Cortex of kidney (tissue), 1 donor: Measurements from ENCODE around the gene ACVRL1.

ENCODE experiments used
- DNase-seq: peaks from one replicate; lab custom pipeline; 2025; lab: John Stamatoyannopoulos, UW

The ACVRL1 gene

GRCh38 chr12:51917041-51917590, 9.8 kb downstream of the ACVRL1 start:
- DNase-seq = no peak

DNA sequence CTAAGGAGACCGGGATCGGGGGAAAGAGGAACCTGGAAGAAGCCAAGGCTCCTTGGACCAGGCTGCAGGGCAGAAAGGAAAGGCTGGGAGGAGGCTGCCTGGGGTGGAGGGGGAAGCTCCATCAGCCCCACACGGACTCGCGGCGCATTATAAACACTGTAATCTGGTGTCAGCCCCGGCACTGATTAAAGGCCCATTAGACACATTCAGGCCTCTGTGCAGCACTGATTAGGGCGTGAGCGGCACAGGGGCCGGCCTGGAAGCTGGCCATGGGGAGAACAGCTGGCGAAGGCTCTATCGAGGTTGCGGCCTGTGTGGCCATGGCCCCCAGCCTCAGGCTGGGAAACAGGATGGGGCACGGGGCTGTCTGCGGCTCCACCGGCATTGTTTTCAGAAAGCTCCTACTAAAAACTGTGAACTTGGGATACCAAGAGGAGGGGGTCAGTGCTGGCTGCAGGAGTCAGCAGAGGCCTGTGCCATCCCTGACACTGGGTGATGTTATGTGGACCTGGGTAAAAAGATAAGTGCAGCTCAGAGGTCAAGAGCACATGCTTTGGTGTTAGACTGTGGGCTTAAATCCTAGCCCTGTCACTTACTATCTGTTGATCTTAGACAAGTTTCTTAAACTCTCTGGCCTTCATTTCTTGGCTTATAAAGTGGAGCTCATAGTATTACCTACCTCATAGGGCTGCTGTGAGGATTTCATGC, 10.6 kb downstream of the ACVRL1 start:
- DNase-seq = no peak

- DNase-seq = no peak
Observed at GRCh38 chr12:51920046-51920445, 12.7 kb downstream of the ACVRL1 start.

GRCh38 chr12:51921017-51921725, 13.9 kb downstream of the ACVRL1 start:
- DNase-seq = no peak

GRCh38 chr12:51922146-51922545, 14.8 kb downstream of the ACVRL1 start:
- no peak for DNase-seq

- DNase-seq = no peak
Observed at GRCh38 chr12:51922762-51923505, 15.6 kb downstream of the ACVRL1 start.

- DNase-seq = no peak
Observed at GRCh38 chr12:51923506-51924365, 16.4 kb downstream of the ACVRL1 start.

DNA sequence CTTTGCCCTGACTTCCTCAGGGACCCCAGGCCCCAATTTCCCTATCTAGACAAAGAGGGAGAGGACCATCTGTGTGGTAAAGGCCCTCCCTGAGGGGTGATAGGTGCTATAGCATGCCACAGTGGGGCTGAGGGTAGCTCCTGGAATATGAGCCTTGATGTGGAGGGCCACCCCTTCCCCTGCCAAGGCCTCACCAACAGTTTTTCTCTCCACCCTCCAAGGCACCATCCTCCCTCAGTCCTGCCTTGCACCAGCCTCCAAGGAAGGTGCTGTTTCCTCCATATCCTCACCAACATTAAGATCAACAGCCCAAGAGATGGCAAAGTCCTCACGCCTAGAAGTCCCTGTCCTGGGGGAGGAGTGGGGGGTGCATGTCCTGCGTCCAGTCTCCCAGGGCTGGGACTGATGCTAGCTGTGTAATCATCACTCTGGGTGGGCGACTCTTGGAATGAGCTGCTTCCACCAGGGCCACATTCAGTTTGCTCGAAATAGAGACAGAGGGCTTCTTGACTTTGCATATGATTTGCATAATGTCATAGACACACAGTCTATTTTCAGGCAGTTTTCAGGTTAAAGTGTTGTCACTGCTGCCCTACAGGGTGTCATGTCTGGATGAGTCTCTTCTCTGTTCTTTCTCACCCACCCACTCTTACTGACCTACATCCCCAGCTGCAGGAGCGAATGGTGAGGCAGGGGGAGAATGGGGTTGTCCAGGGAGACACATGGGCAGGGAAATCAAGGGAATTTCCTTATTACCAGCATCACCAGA, 17.4 kb downstream of the ACVRL1 start:
- DNase-seq = no peak

GRCh38 chr12:51925346-51926063, 18.2 kb downstream of the ACVRL1 start:
- no peak for DNase-seq

DNA sequence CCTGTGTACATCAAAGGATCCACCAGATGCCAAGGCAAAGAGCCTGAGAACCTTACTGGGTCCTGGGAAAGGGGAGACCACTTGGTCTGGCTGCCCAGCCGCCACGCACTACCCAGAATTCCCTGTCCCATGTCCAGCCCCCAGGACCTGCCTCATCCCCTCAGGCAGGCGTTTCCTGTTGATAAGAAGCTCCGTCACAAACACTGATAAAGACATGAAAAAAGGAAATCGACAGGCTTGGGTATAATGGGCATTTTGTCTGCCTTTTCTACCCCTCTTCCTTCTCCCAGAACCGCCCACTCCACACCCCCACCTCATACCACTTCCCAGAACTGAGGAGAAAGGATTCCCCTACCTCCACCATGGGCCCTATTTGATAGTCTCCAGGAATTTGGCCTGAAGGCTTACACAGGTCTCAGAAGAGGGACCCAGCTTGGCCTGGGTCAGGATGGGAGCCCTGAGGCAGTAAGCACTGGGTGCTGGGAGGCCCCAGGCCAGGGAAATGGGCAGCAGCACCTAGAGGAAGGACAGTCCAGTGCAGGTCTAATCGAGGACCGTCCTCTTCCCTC, 18.8 kb downstream of the ACVRL1 start:
- DNase-seq = no peak

DNA sequence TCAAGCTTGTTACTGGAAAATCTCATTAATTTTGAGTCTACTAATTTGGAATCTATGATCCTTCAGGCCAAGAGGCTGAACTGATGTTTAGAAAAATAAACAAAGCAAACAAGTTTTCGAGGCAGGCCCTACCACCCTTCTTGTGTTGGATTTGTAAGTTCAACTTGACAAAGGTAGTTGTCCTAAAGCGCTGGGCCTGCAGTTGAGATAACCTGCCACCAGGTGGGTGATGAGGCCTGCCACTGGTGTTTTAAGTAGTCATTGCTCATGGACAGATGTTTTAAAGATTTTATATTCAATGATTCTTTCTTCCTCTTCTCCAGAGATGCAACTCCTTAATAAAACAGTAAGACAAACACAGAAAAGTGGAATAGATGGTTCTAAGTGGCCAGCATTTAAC, 19.4 kb downstream of the ACVRL1 start:
- no peak for DNase-seq

- DNase-seq = no peak
Observed at GRCh38 chr12:51932218-51933076, 25.1 kb downstream of the ACVRL1 start.

- no peak for DNase-seq
Observed at GRCh38 chr12:51934080-51934479, 26.8 kb downstream of the ACVRL1 start.

DNA sequence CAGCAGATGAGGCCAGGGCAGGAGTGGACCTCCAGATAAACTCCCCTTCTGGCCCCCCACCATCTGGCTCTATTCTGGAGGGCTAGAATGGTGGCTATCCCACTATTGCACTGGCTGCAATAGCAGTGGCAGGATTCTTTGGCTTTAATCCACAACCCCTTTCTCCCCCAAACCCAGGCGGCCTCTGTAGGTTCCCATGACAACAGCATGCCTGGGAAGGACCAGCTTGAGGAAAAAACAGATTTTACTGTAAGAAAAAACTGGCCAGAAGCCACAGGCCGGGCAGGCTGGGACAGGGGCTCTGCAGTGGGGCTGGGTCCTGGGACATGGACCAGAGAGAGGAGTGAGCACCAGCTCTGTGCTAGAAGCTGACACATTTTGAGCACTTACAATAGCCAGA, 30.6 kb downstream of the ACVRL1 start:
- no peak for DNase-seq

DNA sequence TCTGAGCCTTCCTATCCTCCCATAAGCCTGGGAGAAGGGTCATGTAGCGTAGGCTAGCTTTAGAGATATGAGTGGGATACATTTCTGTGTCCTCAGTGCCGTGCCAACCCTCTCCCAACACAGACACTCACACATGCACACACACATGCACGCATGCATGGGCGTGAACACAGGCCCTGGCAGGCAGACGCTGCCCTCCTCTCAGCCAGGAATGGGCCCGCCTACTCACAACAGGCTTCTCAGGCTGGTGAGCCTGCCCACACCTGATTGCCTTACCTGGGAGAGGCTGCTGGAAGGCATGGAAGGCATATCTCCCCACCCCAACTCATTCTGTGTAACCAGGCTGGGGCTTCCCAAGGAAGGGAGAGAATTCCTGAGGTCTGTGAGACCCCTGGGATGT, 31.4 kb downstream of the ACVRL1 start:
- DNase-seq = no peak

DNA sequence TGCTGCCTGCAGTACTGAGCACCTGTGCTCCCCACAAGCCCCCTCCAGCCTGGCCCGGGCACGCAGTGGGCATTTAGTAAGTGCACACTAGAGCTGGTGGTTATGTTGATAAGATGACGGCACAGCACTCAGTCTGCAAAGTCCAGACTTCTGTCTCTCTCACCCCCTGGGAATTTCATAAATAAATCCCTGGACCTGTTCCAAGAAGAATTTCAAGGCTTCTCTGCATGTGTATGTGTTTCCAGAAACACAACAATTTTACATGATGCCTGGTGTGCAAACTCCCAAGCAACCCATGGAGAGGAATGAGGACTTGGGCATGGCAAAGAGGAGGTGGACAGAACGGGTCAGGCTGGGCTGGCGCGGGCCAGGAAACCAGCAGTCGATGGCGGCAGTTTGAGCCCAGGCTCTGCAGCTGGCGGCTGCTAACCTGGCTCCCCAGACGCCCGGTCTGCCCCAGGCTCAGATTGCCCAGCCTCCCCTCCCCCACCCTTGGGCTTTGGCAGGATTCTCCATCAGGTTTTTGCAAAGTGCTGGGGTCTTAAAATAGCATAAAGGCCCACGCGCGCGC, 33.8 kb downstream of the ACVRL1 start:
- no peak for DNase-seq

DNA sequence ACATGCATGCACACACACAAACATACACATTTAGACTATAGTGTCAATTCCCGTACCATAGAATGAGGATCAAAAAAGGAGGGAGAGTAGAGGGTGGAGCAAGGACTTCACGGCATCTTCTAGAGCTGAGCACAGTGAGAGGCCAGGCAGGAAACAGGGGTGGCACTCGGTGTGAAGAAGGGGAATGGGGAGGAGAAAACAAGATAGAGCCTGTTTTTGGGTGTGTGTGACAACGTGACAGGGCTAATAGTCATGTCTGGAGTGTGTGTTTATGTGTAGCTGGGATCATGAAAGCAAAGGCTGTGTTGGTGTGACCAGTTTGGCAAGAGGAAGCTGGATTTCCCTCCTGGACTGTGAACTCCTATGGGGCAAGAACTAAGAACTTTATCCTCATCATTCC, 34.3 kb downstream of the ACVRL1 start:
- DNase-seq = no peak

GRCh38 chr12:51942056-51942455, 34.8 kb downstream of the ACVRL1 start:
- no peak for DNase-seq
